ENCODE measurements around the gene SCD.

DNA sequence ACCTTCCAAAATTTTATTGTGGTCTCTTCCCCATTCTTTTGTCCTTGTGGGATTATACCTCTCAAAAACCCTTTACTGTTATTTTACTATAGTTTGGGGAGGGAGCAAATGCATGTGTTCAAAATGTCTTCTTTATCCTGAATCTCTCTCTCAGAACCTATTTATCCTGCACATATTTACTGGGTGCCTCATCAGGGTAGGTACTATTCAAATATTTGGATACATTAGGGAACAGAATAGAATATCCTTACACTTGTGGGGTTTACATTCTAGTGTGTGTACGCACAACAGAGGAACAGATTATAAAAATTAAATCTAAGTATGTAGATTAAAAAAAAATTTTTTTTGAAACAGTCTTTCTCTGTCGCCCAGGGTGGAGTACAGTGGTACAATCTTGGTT is 48.6 kb downstream of the SCD start:
- TF ChIP-seq, protein P1, sequence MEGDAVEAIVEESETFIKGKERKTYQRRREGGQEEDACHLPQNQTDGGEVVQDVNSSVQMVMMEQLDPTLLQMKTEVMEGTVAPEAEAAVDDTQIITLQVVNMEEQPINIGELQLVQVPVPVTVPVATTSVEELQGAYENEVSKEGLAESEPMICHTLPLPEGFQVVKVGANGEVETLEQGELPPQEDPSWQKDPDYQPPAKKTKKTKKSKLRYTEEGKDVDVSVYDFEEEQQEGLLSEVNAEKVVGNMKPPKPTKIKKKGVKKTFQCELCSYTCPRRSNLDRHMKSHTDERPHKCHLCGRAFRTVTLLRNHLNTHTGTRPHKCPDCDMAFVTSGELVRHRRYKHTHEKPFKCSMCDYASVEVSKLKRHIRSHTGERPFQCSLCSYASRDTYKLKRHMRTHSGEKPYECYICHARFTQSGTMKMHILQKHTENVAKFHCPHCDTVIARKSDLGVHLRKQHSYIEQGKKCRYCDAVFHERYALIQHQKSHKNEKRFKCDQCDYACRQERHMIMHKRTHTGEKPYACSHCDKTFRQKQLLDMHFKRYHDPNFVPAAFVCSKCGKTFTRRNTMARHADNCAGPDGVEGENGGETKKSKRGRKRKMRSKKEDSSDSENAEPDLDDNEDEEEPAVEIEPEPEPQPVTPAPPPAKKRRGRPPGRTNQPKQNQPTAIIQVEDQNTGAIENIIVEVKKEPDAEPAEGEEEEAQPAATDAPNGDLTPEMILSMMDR (IDR thresholded peaks at IDR 0.05), result no peak
- TF ChIP-seq POLR2A (IDR thresholded peaks at IDR 0.05), result no peak

Data from testis (tissue), 2 donors.